Nucleus accumbens (tissue), 56 donors: Measurements from ENCODE around the gene NEURL4.
"Not testable (repeated sequence)": the region's sequence is repeated elsewhere in the genome, so short reads cannot be mapped to it uniquely, and the experiment has no call there.

Experiments
- DNase-seq, 56 donors: peaks; one replicate each; lab custom pipeline; 2025; lab: John Stamatoyannopoulos, UW

Gene NEURL4

GRCh38 chr17:7328840-7329373 is at the start of gene NEURL4:
Gene NEURL4, minus strand, starts transcription at chr17:7329335. Its CDS starts 23 bp downstream, at chr17:7329312.
- DNase-seq = peak in 2 of 56 donors; percentile 45 to 47

- DNase-seq = no peak
Measured at GRCh38 chr17:7374353-7374752, 45.2 kb upstream of the NEURL4 start.

GRCh38 chr17:7370853-7371252 is 41.7 kb upstream of the NEURL4 start:
- DNase-seq = no peak

- DNase-seq = no peak
Measured at GRCh38 chr17:7369825-7370224, 40.7 kb upstream of the NEURL4 start.

- not testable (repeated sequence) for DNase-seq
Measured at GRCh38 chr17:7368599-7368994, 39.5 kb upstream of the NEURL4 start.

- peak in 13 of 56 donors; percentile 10 to 68 (median 44) for DNase-seq
Measured at GRCh38 chr17:7367918-7368598, 38.9 kb upstream of the NEURL4 start.

GRCh38 chr17:7367083-7367482 is 37.9 kb upstream of the NEURL4 start:
- DNase-seq = no peak

GRCh38 chr17:7365963-7366362 is 36.8 kb upstream of the NEURL4 start:
- peak in 2 of 56 donors; percentile 14 to 20 for DNase-seq

- no peak for DNase-seq
Measured at GRCh38 chr17:7363311-7363710, 34.2 kb upstream of the NEURL4 start.

GRCh38 chr17:7361906-7362305 is 32.8 kb upstream of the NEURL4 start:
- DNase-seq = no peak

GRCh38 chr17:7357381-7357780 is 28.2 kb upstream of the NEURL4 start:
- no peak for DNase-seq

- peak in 7 of 56 donors; percentile 21 to 42 (median 30) for DNase-seq
Measured at GRCh38 chr17:7356756-7357155, 27.6 kb upstream of the NEURL4 start.

GRCh38 chr17:7356072-7356549 is 27.0 kb upstream of the NEURL4 start:
- DNase-seq = peak in 45 of 56 donors; percentile 14 to 79 (median 48)

GRCh38 chr17:7355573-7355972 is 26.4 kb upstream of the NEURL4 start:
- no peak for DNase-seq

- DNase-seq = peak in 46 of 56 donors; percentile 22 to 88 (median 62)
Measured at GRCh38 chr17:7355053-7355452, 25.9 kb upstream of the NEURL4 start, which contains the start of gene TMEM95. Gene TMEM95, plus strand, starts transcription at chr17:7355156. Its CDS starts 49 bp downstream, at chr17:7355205.

GRCh38 chr17:7354262-7354843 is 25.2 kb upstream of the NEURL4 start:
- peak in 11 of 56 donors; percentile 10 to 67 (median 36) for DNase-seq

- peak in 1 of 56 donors; percentile 5 for DNase-seq
Measured at GRCh38 chr17:7352910-7353635, 23.9 kb upstream of the NEURL4 start.

- no peak for DNase-seq
Measured at GRCh38 chr17:7352503-7352889, 23.4 kb upstream of the NEURL4 start.

GRCh38 chr17:7351665-7352502 is 22.7 kb upstream of the NEURL4 start, which contains the start of gene KCTD11:
Gene KCTD11, plus strand, starts transcription at chr17:7352162.
- peak in 53 of 56 donors; percentile 44 to 94 (median 80) for DNase-seq
